Caco-2 (cell line): ENCODE data around the gene CMTR1. TPM values are rescaled to one million over a fixed set of nuclear protein-coding genes. Genes with fewer than 3 reads are reported as not detected.

Experiments
- BruUV-seq: library from RNA; stranded (reverse); fragments of 400-500 nt; replicated peaks from 2 replicates; lab custom pipeline; 2021; lab: Mats Ljungman, UMichigan
- CTCF ChIA-PET: fragments of 300-600 bp; sonication (Branson Sonifier 250); formaldehyde crosslinking; loops from one replicate; lab custom pipeline; 2022; ENCODE audit warnings: antibody characterized with exemption; lab: Charles Lee
- POLR2A ChIA-PET: fragments of 300-600 bp; sonication (Branson Sonifier 250); formaldehyde crosslinking; loops from one replicate; lab custom pipeline; 2022; ENCODE audit warnings: antibody characterized with exemption; lab: Charles Lee
- DNase-seq, 2 experiments: peaks; one replicate each; pipeline versions ENCODE4 v3.0.0 to v3.0.0-alpha.2; 2020 to 2022
- H3K27me3 ChIP-seq: replicated peaks from 2 replicates; pipeline ENCODE4 v1.6.0; 2011; ENCODE audit warnings: low read length; ENCODE audit not compliant: control insufficient read depth, insufficient read depth
- H3K36me3 ChIP-seq: 2 replicates; pipeline ENCODE4 v1.5.1; 2011; ENCODE audit warnings: low read length; ENCODE audit not compliant: control insufficient read depth, insufficient read depth
- H3K4me1 ChIP-seq: fragments of 250-450 bp; sonication (Bioruptor Pico); 2 replicates; pipeline ENCODE4 v1.5.1; 2020; ENCODE audit warnings: mild to moderate bottlenecking
- H3K4me3 ChIP-seq: 2 replicates; pipeline ENCODE4 v1.5.1; 2011; ENCODE audit warnings: low read depth, mild to moderate bottlenecking, control low read depth, low read length
- H3K9me3 ChIP-seq: fragments of 250-450 bp; sonication (Bioruptor Pico); 2 replicates; pipeline ENCODE4 v1.5.1; 2020; ENCODE audit warnings: mild to moderate bottlenecking, moderate library complexity
- H3K27ac Mint-ChIP-seq: one replicate; pipeline ENCODE4 v1.8.0; 2022; ENCODE audit warnings: mixed read lengths; ENCODE audit not compliant: unreplicated experiment
- H3K27me3 Mint-ChIP-seq: one replicate; pipeline ENCODE4 v1.8.0; 2022; ENCODE audit warnings: mixed read lengths; ENCODE audit not compliant: insufficient read depth, unreplicated experiment
- H3K36me3 Mint-ChIP-seq: one replicate; pipeline ENCODE4 v1.8.0; 2022; ENCODE audit warnings: mild to moderate bottlenecking, mixed read lengths; ENCODE audit not compliant: insufficient read depth, unreplicated experiment
- H3K4me1 Mint-ChIP-seq: one replicate; pipeline ENCODE4 v1.8.0; 2022; ENCODE audit warnings: low read depth, mixed read lengths; ENCODE audit not compliant: unreplicated experiment
- H3K4me3 Mint-ChIP-seq: one replicate; pipeline ENCODE4 v1.8.0; 2022; ENCODE audit warnings: mild to moderate bottlenecking, moderate library complexity, mixed read lengths; ENCODE audit not compliant: unreplicated experiment
- H3K9me3 Mint-ChIP-seq: one replicate; pipeline ENCODE4 v1.8.0; 2022; ENCODE audit warnings: mixed read lengths; ENCODE audit not compliant: unreplicated experiment
- intact Hi-C: fragments of 100-400 bp; cut with micrococcal nuclease; formaldehyde crosslinking; loops from one replicate; pipeline ENCODE4 v1.10.0; 2022; ENCODE audit not compliant: unreplicated experiment
- total RNA-seq: library from RNA; stranded (reverse); gene quantifications from 2 replicates; pipeline ENCODE4 v1.2.3, GENCODE V29; 2022
- TF ChIP-seq, protein P1 (sequence below), 2 experiments: fragments of 200-600 bp in 1 of 2; IDR thresholded peaks; 1 replicate in 1 of 2; 2 replicates in 1 of 2; pipeline versions ENCODE4 v1.5.1 to v1.8.0; 2011 to 2022; ENCODE audit warnings: antibody characterized with exemption in 1 of 2, control low read depth in 1 of 2, inconsistent platforms in 1 of 2, low read depth in 1 of 2, low read length in 1 of 2, mild to moderate bottlenecking in 1 of 2, moderate library complexity in 1 of 2; ENCODE audit not compliant: insufficient read depth in 1 of 2, severe bottlenecking in 1 of 2, unreplicated experiment in 1 of 2

Gene CMTR1
- total RNA-seq, 1 experiment from 2014 or later: 40.8 TPM

DNA sequence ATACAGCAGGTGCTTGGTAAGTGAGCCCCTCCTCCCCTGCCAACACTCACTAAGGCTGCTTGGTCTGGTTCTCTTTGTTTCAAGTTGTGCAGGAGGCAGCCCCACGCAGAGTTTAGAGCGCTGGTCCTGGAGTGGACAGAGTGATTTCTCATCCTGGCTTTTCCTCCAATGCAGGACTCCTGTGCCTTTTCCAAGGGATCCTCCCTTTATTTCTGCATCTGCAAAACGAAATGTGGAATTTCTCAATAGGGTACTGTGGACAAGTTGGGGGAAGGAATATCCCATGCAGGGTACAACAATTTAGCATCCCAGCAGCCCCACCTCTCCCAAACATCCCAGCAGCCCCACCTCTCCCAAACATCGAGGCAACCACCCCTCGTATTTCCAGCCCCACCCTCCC, 97.3 kb downstream of the CMTR1 start:
- intact Hi-C loops: no loop called here
- no peaks in the 10 kb centered on the region for H3K36me3 Mint-ChIP-seq
- H3K4me1 ChIP-seq: no peaks in the 10 kb centered on the region
- no peaks in the 10 kb centered on the region for H3K4me1 Mint-ChIP-seq
- H3K27ac Mint-ChIP-seq: no peak overlapping the region
- no peak overlapping the region for H3K4me3 ChIP-seq
- no peaks in the 10 kb centered on the region for H3K9me3 ChIP-seq
- H3K9me3 Mint-ChIP-seq: no peaks in the 10 kb centered on the region
- no peaks in the 10 kb centered on the region for H3K36me3 ChIP-seq
- no peaks in the 10 kb centered on the region for H3K27me3 Mint-ChIP-seq
- ChIA-PET POLR2A (no interaction called here), CTCF (no interaction called here)
- TF ChIP-seq, protein P1, sequence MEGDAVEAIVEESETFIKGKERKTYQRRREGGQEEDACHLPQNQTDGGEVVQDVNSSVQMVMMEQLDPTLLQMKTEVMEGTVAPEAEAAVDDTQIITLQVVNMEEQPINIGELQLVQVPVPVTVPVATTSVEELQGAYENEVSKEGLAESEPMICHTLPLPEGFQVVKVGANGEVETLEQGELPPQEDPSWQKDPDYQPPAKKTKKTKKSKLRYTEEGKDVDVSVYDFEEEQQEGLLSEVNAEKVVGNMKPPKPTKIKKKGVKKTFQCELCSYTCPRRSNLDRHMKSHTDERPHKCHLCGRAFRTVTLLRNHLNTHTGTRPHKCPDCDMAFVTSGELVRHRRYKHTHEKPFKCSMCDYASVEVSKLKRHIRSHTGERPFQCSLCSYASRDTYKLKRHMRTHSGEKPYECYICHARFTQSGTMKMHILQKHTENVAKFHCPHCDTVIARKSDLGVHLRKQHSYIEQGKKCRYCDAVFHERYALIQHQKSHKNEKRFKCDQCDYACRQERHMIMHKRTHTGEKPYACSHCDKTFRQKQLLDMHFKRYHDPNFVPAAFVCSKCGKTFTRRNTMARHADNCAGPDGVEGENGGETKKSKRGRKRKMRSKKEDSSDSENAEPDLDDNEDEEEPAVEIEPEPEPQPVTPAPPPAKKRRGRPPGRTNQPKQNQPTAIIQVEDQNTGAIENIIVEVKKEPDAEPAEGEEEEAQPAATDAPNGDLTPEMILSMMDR (IDR thresholded peaks at IDR 0.05; ENCODE audit: insufficient read depth in 1 of 2, low read depth in 1 of 2, low read length in 1 of 2, severe bottlenecking in 1 of 2, unreplicated experiment in 1 of 2): no peak
- no peak overlapping the region for H3K4me3 Mint-ChIP-seq
- no peak for DNase-seq
- no TSS peak for BruUV-seq
- no peaks in the 10 kb centered on the region for H3K27me3 ChIP-seq

DNA sequence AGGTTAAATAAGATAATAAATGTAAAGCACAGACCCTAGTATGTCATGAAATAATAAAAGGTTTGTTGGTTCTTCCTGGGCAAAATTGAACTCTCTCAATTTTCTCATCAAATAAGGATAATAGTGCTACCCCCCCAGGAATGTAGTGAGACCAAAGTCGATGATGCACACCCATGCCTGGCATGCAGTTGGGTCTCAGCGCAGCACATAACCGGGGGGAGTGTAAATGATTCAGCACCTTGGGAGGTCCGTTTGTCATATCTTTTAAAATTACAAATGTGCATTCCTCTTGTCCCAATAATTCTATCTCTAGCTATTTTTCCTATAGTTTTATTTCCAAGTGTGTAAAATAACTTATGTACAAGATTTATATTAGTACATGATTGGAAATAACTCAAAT, 98.0 kb downstream of the CMTR1 start:
- no peaks in the 10 kb centered on the region for H3K4me1 Mint-ChIP-seq
- no peaks in the 10 kb centered on the region for H3K9me3 Mint-ChIP-seq
- no peaks in the 10 kb centered on the region for H3K36me3 ChIP-seq
- no TSS peak for BruUV-seq
- H3K4me3 ChIP-seq: no peak overlapping the region
- no peaks in the 10 kb centered on the region for H3K27me3 Mint-ChIP-seq
- intact Hi-C loops: no loop called here
- TF ChIP-seq, protein P1 (IDR thresholded peaks at IDR 0.05; ENCODE audit: insufficient read depth in 1 of 2, low read depth in 1 of 2, low read length in 1 of 2, severe bottlenecking in 1 of 2, unreplicated experiment in 1 of 2): no peak
- no peaks in the 10 kb centered on the region for H3K27me3 ChIP-seq
- H3K9me3 ChIP-seq: no peaks in the 10 kb centered on the region
- H3K4me3 Mint-ChIP-seq: no peak overlapping the region
- DNase-seq: no peak
- CTCF ChIA-PET: no interaction called here
- no peaks in the 10 kb centered on the region for H3K4me1 ChIP-seq
- no peaks in the 10 kb centered on the region for H3K36me3 Mint-ChIP-seq
- POLR2A ChIA-PET: no interaction called here
- H3K27ac Mint-ChIP-seq: no peak overlapping the region

Other genes starting within 250 kb of the CMTR1 start
- gene TBC1D22B, start 175.4 kb upstream of the CMTR1 start, total RNA-seq: 11.8 and 13.5 TPM in 2 replicates
- gene TMEM217, start 175.1 kb upstream of the CMTR1 start, total RNA-seq: 1.6 and 2.6 TPM in 2 replicates
- gene RNF8, start 79.2 kb upstream of the CMTR1 start, total RNA-seq: 17.3 and 17.7 TPM in 2 replicates
- 30.6 and 32.3 TPM in 2 replicates for gene CCDC167, start 66.7 kb downstream of the CMTR1 start, total RNA-seq